Measurements from ENCODE around the gene GNAQ.

DNA sequence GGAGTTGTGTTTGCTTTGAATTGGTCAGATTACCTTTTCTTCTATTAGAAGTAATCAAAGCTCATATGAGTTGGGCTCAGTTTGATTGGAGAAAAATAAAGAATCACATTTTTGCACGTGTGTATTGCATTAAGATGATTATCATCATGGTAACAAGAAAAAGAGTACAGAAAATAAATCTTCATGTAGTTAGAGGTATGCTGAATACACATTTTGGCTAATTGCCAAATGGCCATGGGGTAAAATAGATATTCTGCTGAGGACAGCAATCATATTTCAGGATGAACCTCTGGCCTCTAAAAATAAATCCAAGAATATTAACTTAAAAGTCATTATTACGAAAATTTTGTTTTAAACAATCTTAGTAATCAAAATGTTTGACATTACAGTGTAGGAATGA is 38.9 kb upstream of the GNAQ start:
- TF ChIP-seq POLR2A (IDR thresholded peaks at IDR 0.05; ENCODE audit: low read length) (no peak), EP300 (IDR thresholded peaks at IDR 0.05) (no peak), PHF8 (IDR thresholded peaks at IDR 0.05; ENCODE audit: borderline replicate concordance, low read depth) (no peak), KDM5A (IDR thresholded peaks at IDR 0.05) (no peak), ZFP36 (IDR thresholded peaks at IDR 0.05; ENCODE audit: borderline replicate concordance, partially characterized antibody) (no peak), CHD2 (IDR thresholded peaks at IDR 0.05; ENCODE audit: low read length, partially characterized antibody) (no peak), RAD21 (conservative IDR thresholded peaks at IDR 0.05 in 1 of 2, IDR thresholded peaks at IDR 0.05 in 1 of 2) (no peak)
- TF ChIP-seq, protein P1, sequence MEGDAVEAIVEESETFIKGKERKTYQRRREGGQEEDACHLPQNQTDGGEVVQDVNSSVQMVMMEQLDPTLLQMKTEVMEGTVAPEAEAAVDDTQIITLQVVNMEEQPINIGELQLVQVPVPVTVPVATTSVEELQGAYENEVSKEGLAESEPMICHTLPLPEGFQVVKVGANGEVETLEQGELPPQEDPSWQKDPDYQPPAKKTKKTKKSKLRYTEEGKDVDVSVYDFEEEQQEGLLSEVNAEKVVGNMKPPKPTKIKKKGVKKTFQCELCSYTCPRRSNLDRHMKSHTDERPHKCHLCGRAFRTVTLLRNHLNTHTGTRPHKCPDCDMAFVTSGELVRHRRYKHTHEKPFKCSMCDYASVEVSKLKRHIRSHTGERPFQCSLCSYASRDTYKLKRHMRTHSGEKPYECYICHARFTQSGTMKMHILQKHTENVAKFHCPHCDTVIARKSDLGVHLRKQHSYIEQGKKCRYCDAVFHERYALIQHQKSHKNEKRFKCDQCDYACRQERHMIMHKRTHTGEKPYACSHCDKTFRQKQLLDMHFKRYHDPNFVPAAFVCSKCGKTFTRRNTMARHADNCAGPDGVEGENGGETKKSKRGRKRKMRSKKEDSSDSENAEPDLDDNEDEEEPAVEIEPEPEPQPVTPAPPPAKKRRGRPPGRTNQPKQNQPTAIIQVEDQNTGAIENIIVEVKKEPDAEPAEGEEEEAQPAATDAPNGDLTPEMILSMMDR (IDR thresholded peaks at IDR 0.05) = no peak
- TF ChIP-seq, protein P2, sequence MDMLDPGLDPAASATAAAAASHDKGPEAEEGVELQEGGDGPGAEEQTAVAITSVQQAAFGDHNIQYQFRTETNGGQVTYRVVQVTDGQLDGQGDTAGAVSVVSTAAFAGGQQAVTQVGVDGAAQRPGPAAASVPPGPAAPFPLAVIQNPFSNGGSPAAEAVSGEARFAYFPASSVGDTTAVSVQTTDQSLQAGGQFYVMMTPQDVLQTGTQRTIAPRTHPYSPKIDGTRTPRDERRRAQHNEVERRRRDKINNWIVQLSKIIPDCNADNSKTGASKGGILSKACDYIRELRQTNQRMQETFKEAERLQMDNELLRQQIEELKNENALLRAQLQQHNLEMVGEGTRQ (IDR thresholded peaks at IDR 0.05) = no peak
- TF ChIP-seq, protein P3, sequence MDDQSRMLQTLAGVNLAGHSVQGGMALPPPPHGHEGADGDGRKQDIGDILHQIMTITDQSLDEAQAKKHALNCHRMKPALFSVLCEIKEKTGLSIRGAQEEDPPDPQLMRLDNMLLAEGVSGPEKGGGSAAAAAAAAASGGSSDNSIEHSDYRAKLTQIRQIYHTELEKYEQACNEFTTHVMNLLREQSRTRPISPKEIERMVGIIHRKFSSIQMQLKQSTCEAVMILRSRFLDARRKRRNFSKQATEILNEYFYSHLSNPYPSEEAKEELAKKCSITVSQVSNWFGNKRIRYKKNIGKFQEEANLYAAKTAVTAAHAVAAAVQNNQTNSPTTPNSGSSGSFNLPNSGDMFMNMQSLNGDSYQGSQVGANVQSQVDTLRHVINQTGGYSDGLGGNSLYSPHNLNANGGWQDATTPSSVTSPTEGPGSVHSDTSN (IDR thresholded peaks at IDR 0.05) = no peak
